HEK293 (cell line): ENCODE measurements around the gene SLC6A9.

ENCODE experiments used
- CTCF ChIA-PET: fragments of 350-600 bp; formaldehyde crosslinking; extraction: SDS; loops from one replicate; lab custom pipeline; 2021; ENCODE audit warnings: antibody characterized with exemption; lab: Yijun Ruan, JAX
- POLR2A ChIA-PET: fragments of 300-600 bp; formaldehyde crosslinking; extraction: SDS; loops from one replicate; lab custom pipeline; 2020; ENCODE audit warnings: antibody characterized with exemption, inconsistent platforms; lab: Yijun Ruan, JAX
- H3K27ac ChIP-seq: fragments of 200-500 bp; sonication (Bioruptor generic); 2 replicates; pipeline ENCODE4 v1.5.1; 2014; ENCODE audit warnings: low read depth, low read length, control low read depth, inconsistent platforms; ENCODE audit errors: extremely low read depth
- H3K36me3 ChIP-seq, 2 experiments: fragments of 200-500 bp in 1 of 2; sonication (Bioruptor generic) in 1 of 2; 1 replicate in 1 of 2; 2 replicates in 1 of 2; pipeline ENCODE4 v1.5.1; 2014 to 2017; ENCODE audit warnings: inconsistent platforms in 2 of 2, low read length in 2 of 2; ENCODE audit not compliant: control insufficient read depth in 2 of 2, insufficient read depth in 1 of 2
- H3K4me1 ChIP-seq: fragments of 200-500 bp; sonication (Bioruptor generic); 2 replicates; pipeline ENCODE4 v1.5.1; 2014; ENCODE audit warnings: mild to moderate bottlenecking, low read length, inconsistent platforms; ENCODE audit not compliant: control insufficient read depth, insufficient read depth
- H3K4me3 ChIP-seq: 2 replicates; pipeline ENCODE4 v1.5.1; 2011; ENCODE audit warnings: low read depth, mild to moderate bottlenecking, control low read depth, low read length, moderate library complexity
- H3K9me3 ChIP-seq: fragments of 200-500 bp; sonication (Bioruptor generic); 2 replicates; pipeline ENCODE4 v1.5.1; 2014; ENCODE audit warnings: low read depth, low read length, inconsistent platforms; ENCODE audit not compliant: control insufficient read depth, insufficient read depth
- FEZF1 ChIP-seq: fragments of 450-650 bp; formaldehyde crosslinking; IDR thresholded peaks from 2 replicates; pipeline ENCODE4 v1.5.1; 2016; ENCODE audit warnings: missing biosample characterization, missing genetic modification characterization
- GLIS1 ChIP-seq: fragments of 450-650 bp; formaldehyde crosslinking; IDR thresholded peaks from 2 replicates; pipeline ENCODE4 v1.5.1; 2016; ENCODE audit warnings: missing biosample characterization, missing genetic modification characterization
- RBAK ChIP-seq: fragments of 450-650 bp; formaldehyde crosslinking; IDR thresholded peaks from 2 replicates; pipeline ENCODE4 v1.5.1; 2016; ENCODE audit warnings: missing biosample characterization, missing genetic modification characterization
- SP7 ChIP-seq: fragments of 450-650 bp; formaldehyde crosslinking; IDR thresholded peaks from 2 replicates; pipeline ENCODE4 v1.5.1; 2016; ENCODE audit warnings: missing biosample characterization, missing genetic modification characterization
- WT1 ChIP-seq: fragments of 450-650 bp; formaldehyde crosslinking; IDR thresholded peaks from 2 replicates; pipeline ENCODE4 v1.5.1; 2016; ENCODE audit warnings: missing biosample characterization, missing genetic modification characterization
- ZBTB7A ChIP-seq: fragments of 450-650 bp; formaldehyde crosslinking; IDR thresholded peaks from 2 replicates; pipeline ENCODE4 v1.5.1; 2016; ENCODE audit warnings: low read depth, missing biosample characterization, missing genetic modification characterization
- ZFP3 ChIP-seq: fragments of 450-650 bp; formaldehyde crosslinking; IDR thresholded peaks from 2 replicates; pipeline ENCODE4 v1.5.1; 2016; ENCODE audit warnings: low read depth, missing biosample characterization, missing genetic modification characterization
- ZIC2 ChIP-seq: fragments of 450-650 bp; formaldehyde crosslinking; IDR thresholded peaks from 2 replicates; pipeline ENCODE4 v1.5.1; 2016; ENCODE audit warnings: missing biosample characterization, missing genetic modification characterization
- ZNF138 ChIP-seq: fragments of 450-650 bp; formaldehyde crosslinking; IDR thresholded peaks from 2 replicates; pipeline ENCODE4 v1.5.1; 2016; ENCODE audit warnings: missing biosample characterization, missing genetic modification characterization, borderline replicate concordance
- ZNF202 ChIP-seq: fragments of 450-650 bp; formaldehyde crosslinking; IDR thresholded peaks from 2 replicates; pipeline ENCODE4 v1.5.1; 2016; ENCODE audit warnings: missing biosample characterization, missing genetic modification characterization, borderline replicate concordance
- ZNF214 ChIP-seq: fragments of 450-650 bp; formaldehyde crosslinking; IDR thresholded peaks from 2 replicates; pipeline ENCODE4 v1.5.1; 2017; ENCODE audit warnings: missing biosample characterization, mild to moderate bottlenecking, missing genetic modification characterization, borderline replicate concordance
- ZNF302 ChIP-seq: fragments of 450-650 bp; formaldehyde crosslinking; IDR thresholded peaks from 2 replicates; pipeline ENCODE4 v1.5.1; 2016; ENCODE audit warnings: missing biosample characterization, missing genetic modification characterization, low read depth
- ZNF324 ChIP-seq: fragments of 450-650 bp; formaldehyde crosslinking; IDR thresholded peaks from 2 replicates; pipeline ENCODE4 v1.5.1; 2016; ENCODE audit warnings: missing biosample characterization, missing genetic modification characterization
- ZNF335 ChIP-seq: fragments of 450-650 bp; formaldehyde crosslinking; conservative IDR thresholded peaks from 2 replicates; pipeline ENCODE4 v1.5.1; 2016; ENCODE audit warnings: missing biosample characterization, missing genetic modification characterization
- ZNF677 ChIP-seq: fragments of 450-650 bp; IDR thresholded peaks from 2 replicates; pipeline ENCODE4 v1.5.0; 2018; ENCODE audit warnings: missing biosample characterization, mild to moderate bottlenecking, missing genetic modification characterization, moderate library complexity
- ZNF76 ChIP-seq: fragments of 450-650 bp; formaldehyde crosslinking; IDR thresholded peaks from 2 replicates; pipeline ENCODE4; 2016; ENCODE audit warnings: low read depth, missing biosample characterization, missing genetic modification characterization, borderline replicate concordance
- ZNF785 ChIP-seq: fragments of 450-650 bp; formaldehyde crosslinking; IDR thresholded peaks from 2 replicates; pipeline ENCODE4 v1.5.1; 2016; ENCODE audit warnings: missing biosample characterization, missing genetic modification characterization
- ZNF791 ChIP-seq: fragments of 450-650 bp; formaldehyde crosslinking; IDR thresholded peaks from 2 replicates; pipeline ENCODE4 v1.5.1; 2016; ENCODE audit warnings: missing biosample characterization, missing genetic modification characterization
- TF ChIP-seq, protein P1 (sequence below): fragments of 450-650 bp; formaldehyde crosslinking; IDR thresholded peaks from 2 replicates; pipeline ENCODE4 v1.5.1; 2016; ENCODE audit warnings: missing biosample characterization, missing genetic modification characterization
- TF ChIP-seq, protein P2 (sequence below): fragments of 450-650 bp; formaldehyde crosslinking; IDR thresholded peaks from 2 replicates; pipeline ENCODE4 v1.5.1; 2016; ENCODE audit warnings: missing biosample characterization, missing genetic modification characterization
- TF ChIP-seq, protein P3 (sequence below): fragments of 450-650 bp; formaldehyde crosslinking; IDR thresholded peaks from 2 replicates; pipeline ENCODE4 v1.5.1; 2017; ENCODE audit warnings: missing biosample characterization, missing genetic modification characterization
- TF ChIP-seq, protein P4 (sequence below): fragments of 450-650 bp; formaldehyde crosslinking; IDR thresholded peaks from 2 replicates; pipeline ENCODE4 v1.5.1; 2016; ENCODE audit warnings: missing biosample characterization, missing genetic modification characterization
- TF ChIP-seq, protein P5 (sequence below): fragments of 450-650 bp; formaldehyde crosslinking; IDR thresholded peaks from 2 replicates; pipeline ENCODE4 v1.5.1; 2016; ENCODE audit warnings: missing biosample characterization, missing genetic modification characterization

Gene SLC6A9

DNA sequence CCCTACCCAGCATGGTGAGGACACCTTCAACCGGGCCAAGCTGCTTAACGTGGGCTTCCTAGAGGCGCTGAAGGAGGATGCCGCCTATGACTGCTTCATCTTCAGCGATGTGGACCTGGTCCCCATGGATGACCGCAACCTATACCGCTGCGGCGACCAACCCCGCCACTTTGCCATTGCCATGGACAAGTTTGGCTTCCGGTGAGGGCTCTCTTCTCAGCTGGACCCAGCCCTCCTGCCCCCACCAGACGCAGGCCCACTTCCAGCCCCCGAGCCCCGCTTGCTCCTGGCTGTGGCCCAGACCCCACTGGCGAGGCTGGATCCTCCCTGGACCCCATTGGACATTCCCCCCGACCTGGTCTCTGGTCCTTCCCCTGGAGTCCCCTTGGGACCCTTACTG lies 46.4 kb downstream of the SLC6A9 start:
- TF ChIP-seq ZNF791 (tag by site-specific recombination): no peak
- TF ChIP-seq, protein P1, sequence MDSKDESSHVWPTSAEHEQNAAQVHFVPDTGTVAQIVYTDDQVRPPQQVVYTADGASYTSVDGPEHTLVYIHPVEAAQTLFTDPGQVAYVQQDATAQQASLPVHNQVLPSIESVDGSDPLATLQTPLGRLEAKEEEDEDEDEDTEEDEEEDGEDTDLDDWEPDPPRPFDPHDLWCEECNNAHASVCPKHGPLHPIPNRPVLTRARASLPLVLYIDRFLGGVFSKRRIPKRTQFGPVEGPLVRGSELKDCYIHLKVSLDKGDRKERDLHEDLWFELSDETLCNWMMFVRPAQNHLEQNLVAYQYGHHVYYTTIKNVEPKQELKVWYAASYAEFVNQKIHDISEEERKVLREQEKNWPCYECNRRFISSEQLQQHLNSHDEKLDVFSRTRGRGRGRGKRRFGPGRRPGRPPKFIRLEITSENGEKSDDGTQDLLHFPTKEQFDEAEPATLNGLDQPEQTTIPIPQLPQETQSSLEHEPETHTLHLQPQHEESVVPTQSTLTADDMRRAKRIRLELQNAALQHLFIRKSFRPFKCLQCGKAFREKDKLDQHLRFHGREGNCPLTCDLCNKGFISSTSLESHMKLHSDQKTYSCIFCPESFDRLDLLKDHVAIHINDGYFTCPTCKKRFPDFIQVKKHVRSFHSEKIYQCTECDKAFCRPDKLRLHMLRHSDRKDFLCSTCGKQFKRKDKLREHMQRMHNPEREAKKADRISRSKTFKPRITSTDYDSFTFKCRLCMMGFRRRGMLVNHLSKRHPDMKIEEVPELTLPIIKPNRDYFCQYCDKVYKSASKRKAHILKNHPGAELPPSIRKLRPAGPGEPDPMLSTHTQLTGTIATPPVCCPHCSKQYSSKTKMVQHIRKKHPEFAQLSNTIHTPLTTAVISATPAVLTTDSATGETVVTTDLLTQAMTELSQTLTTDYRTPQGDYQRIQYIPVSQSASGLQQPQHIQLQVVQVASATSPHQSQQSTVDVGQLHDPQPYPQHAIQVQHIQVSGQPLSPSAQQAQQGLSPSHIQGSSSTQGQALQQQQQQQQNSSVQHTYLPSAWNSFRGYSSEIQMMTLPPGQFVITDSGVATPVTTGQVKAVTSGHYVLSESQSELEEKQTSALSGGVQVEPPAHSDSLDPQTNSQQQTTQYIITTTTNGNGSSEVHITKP (tag by site-specific recombination): no peak
- TF ChIP-seq ZNF138: no peak
- no peak for TF ChIP-seq ZNF335 (tag by site-specific recombination)
- TF ChIP-seq RBAK (tag by site-specific recombination): no peak
- TF ChIP-seq FEZF1: no peak
- TF ChIP-seq, protein P2, sequence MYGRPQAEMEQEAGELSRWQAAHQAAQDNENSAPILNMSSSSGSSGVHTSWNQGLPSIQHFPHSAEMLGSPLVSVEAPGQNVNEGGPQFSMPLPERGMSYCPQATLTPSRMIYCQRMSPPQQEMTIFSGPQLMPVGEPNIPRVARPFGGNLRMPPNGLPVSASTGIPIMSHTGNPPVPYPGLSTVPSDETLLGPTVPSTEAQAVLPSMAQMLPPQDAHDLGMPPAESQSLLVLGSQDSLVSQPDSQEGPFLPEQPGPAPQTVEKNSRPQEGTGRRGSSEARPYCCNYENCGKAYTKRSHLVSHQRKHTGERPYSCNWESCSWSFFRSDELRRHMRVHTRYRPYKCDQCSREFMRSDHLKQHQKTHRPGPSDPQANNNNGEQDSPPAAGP (tag by site-specific recombination): no peak
- TF ChIP-seq, protein P3, sequence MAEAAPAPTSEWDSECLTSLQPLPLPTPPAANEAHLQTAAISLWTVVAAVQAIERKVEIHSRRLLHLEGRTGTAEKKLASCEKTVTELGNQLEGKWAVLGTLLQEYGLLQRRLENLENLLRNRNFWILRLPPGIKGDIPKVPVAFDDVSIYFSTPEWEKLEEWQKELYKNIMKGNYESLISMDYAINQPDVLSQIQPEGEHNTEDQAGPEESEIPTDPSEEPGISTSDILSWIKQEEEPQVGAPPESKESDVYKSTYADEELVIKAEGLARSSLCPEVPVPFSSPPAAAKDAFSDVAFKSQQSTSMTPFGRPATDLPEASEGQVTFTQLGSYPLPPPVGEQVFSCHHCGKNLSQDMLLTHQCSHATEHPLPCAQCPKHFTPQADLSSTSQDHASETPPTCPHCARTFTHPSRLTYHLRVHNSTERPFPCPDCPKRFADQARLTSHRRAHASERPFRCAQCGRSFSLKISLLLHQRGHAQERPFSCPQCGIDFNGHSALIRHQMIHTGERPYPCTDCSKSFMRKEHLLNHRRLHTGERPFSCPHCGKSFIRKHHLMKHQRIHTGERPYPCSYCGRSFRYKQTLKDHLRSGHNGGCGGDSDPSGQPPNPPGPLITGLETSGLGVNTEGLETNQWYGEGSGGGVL: no peak
- TF ChIP-seq, protein P4, sequence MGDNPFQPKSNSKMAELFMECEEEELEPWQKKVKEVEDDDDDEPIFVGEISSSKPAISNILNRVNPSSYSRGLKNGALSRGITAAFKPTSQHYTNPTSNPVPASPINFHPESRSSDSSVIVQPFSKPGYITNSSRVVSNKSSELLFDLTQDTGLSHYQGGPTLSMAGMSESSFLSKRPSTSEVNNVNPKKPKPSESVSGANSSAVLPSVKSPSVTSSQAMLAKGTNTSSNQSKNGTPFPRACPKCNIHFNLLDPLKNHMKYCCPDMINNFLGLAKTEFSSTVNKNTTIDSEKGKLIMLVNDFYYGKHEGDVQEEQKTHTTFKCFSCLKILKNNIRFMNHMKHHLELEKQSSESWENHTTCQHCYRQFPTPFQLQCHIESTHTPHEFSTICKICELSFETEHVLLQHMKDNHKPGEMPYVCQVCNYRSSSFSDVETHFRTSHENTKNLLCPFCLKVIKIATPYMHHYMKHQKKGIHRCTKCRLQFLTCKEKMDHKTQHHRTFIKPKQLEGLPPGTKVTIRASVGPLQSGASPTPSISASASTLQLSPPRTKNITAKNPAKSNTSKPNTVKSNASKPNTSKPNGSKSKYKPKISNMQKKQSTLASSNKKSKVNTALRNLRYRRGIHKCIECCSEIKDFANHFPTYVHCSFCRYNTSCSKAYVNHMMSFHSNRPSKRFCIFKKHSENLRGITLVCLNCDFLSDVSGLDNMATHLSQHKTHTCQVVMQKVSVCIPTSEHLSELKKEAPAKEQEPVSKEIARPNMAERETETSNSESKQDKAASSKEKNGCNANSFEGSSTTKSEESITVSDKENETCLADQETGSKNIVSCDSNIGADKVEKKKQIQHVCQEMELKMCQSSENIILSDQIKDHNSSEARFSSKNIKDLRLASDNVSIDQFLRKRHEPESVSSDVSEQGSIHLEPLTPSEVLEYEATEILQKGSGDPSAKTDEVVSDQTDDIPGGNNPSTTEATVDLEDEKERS (tag by site-specific recombination): no peak
- no peak for TF ChIP-seq ZNF76 (tag by site-specific recombination)
- POLR2A ChIA-PET: interaction anchor here (1.5 kb wide), 1 partner anchor 10 kb away, joined by 6 read pairs; the partner anchor contains the start of gene ATP6V0B
- Histone ChIP-seq H3K9me3 (no peaks in the 10 kb centered on the region), H3K36me3 (peaks cover 0 to 76% of the 10 kb centered on the region in 2 experiments; a peak in 2 of 3 replicates), H3K4me3 (no peak overlapping the region), H3K27ac (no peak overlapping the region), H3K4me1 (peaks cover 3% of the 10 kb centered on the region; the same call in 1 of the 2 replicates)
- CTCF ChIA-PET: no interaction called here

DNA sequence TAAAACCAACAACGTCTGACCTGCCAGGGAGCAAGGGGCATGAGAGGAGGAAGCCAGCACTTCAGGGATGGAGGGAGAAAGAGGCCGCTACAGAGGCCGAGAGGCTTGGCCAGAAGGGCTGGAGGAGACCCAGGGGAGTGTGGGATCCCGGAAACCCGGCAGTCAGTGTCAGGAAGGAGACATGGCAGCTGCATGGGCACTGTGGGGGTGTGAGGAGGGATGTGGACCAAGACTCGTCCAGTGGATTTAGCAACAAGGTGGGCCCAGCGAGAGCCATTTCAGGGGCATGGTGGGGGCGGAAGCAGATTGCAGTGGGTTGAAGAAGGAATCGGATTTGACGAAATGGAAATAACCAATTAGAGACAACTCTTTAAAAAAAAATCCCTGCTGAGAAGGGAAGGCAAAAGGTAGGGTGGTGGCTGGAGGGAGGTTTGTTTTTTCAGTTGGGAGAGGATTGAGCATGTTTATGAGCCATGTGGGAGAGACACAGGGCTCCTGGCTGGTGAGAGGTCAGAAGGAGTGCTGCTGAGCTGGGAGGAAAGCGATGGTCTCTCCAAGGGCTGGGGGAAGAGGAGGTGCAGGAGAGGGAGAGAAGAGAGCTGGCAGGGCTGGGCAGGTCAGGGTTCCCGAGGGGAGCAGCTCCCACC lies 47.9 kb downstream of the SLC6A9 start:
- Histone ChIP-seq H3K27ac (no peak overlapping the region), H3K4me3 (no peak overlapping the region), H3K4me1 (peaks cover 3% of the 10 kb centered on the region; the same call in 1 of the 2 replicates), H3K9me3 (no peaks in the 10 kb centered on the region), H3K36me3 (peaks cover 0 to 77% of the 10 kb centered on the region in 2 experiments; a peak in 2 of 3 replicates)
- ChIA-PET POLR2A (interaction anchor here (1.5 kb wide), 1 partner anchor 8 kb away, joined by 6 read pairs; the partner anchor contains the start of gene ATP6V0B), CTCF (interaction anchor here (0.6 kb wide), 1 partner anchor 306 kb away, joined by 3 read pairs; no protein-coding TSS in a partner anchor)
- TF ChIP-seq ZIC2 (tag by site-specific recombination) (peak; percentile 20; the same call in 1 of the 2 replicates), ZNF202 (no peak), ZNF214 (tag by site-specific recombination) (no peak), RBAK (tag by site-specific recombination) (no peak), ZNF677 (tag by site-specific recombination) (no peak), SP7 (tag by site-specific recombination) (no peak), ZNF302 (no peak), GLIS1 (tag by site-specific recombination) (peak; percentile 9; the same call in 1 of the 2 replicates), WT1 (tag by site-specific recombination) (peak; percentile 72), ZFP3 (tag by site-specific recombination) (no peak), ZBTB7A (tag by site-specific recombination) (no peak), ZNF785 (tag by site-specific recombination) (no peak), ZNF324 (tag by site-specific recombination) (no peak), ZNF335 (tag by site-specific recombination) (no peak)
- TF ChIP-seq, protein P5, sequence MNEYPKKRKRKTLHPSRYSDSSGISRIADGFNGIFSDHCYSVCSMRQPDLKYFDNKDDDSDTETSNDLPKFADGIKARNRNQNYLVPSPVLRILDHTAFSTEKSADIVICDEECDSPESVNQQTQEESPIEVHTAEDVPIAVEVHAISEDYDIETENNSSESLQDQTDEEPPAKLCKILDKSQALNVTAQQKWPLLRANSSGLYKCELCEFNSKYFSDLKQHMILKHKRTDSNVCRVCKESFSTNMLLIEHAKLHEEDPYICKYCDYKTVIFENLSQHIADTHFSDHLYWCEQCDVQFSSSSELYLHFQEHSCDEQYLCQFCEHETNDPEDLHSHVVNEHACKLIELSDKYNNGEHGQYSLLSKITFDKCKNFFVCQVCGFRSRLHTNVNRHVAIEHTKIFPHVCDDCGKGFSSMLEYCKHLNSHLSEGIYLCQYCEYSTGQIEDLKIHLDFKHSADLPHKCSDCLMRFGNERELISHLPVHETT (tag by site-specific recombination): no peak
